GM15510 (cell line): ENCODE data around the gene MAB21L2.

Source experiments
- POLR2A ChIP-seq: IDR thresholded peaks from 3 replicates; pipeline ENCODE4 v1.6.1; 2011; ENCODE audit warnings: borderline replicate concordance; ENCODE audit not compliant: insufficient read length; ENCODE audit errors: extremely low read depth

Gene MAB21L2

GRCh38 chr4:150588316-150588715 is 6.4 kb downstream of the MAB21L2 start:
- no peak for TF ChIP-seq POLR2A

GRCh38 chr4:150589157-150589556 is 7.2 kb downstream of the MAB21L2 start:
- no peak for TF ChIP-seq POLR2A

GRCh38 chr4:150590631-150591030 is 8.7 kb downstream of the MAB21L2 start:
- no peak for TF ChIP-seq POLR2A

- no peak for TF ChIP-seq POLR2A
These were observed 9.5 kb downstream of the MAB21L2 start for GRCh38 chr4:150591406-150591805.

GRCh38 chr4:150591904-150592303 is 10.0 kb downstream of the MAB21L2 start:
- TF ChIP-seq POLR2A: no peak

GRCh38 chr4:150593996-150594395 is 12.0 kb downstream of the MAB21L2 start:
- TF ChIP-seq POLR2A: no peak

- TF ChIP-seq POLR2A: no peak
These were observed 17.0 kb downstream of the MAB21L2 start for GRCh38 chr4:150598909-150599308.

- no peak for TF ChIP-seq POLR2A
These were observed 17.6 kb downstream of the MAB21L2 start for GRCh38 chr4:150599547-150599946.

GRCh38 chr4:150600812-150601445 is 19.0 kb downstream of the MAB21L2 start:
- no peak for TF ChIP-seq POLR2A

- no peak for TF ChIP-seq POLR2A
These were observed 27.2 kb downstream of the MAB21L2 start for GRCh38 chr4:150609131-150609530.

GRCh38 chr4:150619042-150619441 is 37.1 kb downstream of the MAB21L2 start:
- TF ChIP-seq POLR2A: no peak

GRCh38 chr4:150624055-150624454 is 42.1 kb downstream of the MAB21L2 start:
- no peak for TF ChIP-seq POLR2A

- no peak for TF ChIP-seq POLR2A
These were observed 43.1 kb downstream of the MAB21L2 start for GRCh38 chr4:150625033-150625432.

GRCh38 chr4:150628073-150628472 is 46.1 kb downstream of the MAB21L2 start:
- TF ChIP-seq POLR2A: no peak

- no peak for TF ChIP-seq POLR2A
These were observed 50.7 kb downstream of the MAB21L2 start for GRCh38 chr4:150632639-150633038.
